ENCODE results near the gene SCML2.

DNA sequence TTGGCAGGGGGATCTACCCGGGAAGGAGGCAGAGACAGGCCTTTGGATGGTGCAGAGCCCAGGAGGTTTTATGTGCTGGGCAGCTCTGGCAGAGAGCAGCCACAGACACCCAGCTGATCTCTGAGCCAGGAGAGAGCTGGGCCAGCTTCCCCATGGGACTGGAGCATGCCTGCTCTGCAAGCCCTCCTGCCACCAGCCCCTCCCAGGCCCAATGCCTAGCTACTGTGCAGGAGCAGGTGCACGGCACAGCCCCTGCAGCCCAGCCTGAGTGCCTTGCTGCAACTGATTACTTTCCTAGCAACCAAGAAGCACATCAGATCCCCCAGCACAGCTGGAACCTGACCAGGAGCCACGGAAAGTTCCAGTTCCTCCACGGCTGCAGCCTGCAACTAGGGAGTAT lies 76.0 kb downstream of the SCML2 start:
- TF ChIP-seq, protein P1, sequence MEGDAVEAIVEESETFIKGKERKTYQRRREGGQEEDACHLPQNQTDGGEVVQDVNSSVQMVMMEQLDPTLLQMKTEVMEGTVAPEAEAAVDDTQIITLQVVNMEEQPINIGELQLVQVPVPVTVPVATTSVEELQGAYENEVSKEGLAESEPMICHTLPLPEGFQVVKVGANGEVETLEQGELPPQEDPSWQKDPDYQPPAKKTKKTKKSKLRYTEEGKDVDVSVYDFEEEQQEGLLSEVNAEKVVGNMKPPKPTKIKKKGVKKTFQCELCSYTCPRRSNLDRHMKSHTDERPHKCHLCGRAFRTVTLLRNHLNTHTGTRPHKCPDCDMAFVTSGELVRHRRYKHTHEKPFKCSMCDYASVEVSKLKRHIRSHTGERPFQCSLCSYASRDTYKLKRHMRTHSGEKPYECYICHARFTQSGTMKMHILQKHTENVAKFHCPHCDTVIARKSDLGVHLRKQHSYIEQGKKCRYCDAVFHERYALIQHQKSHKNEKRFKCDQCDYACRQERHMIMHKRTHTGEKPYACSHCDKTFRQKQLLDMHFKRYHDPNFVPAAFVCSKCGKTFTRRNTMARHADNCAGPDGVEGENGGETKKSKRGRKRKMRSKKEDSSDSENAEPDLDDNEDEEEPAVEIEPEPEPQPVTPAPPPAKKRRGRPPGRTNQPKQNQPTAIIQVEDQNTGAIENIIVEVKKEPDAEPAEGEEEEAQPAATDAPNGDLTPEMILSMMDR (IDR thresholded peaks at IDR 0.05): no peak
- TF ChIP-seq POLR2AphosphoS5 (IDR thresholded peaks at IDR 0.05; ENCODE audit: low read depth, low read length) (no peak), SIN3A (IDR thresholded peaks at IDR 0.05; ENCODE audit: borderline replicate concordance, insufficient read depth, low read depth, low read length) (no peak), TCF7L2 (IDR thresholded peaks at IDR 0.05; ENCODE audit: low read depth, low read length) (no peak)
- TF ChIP-seq, protein P2, sequence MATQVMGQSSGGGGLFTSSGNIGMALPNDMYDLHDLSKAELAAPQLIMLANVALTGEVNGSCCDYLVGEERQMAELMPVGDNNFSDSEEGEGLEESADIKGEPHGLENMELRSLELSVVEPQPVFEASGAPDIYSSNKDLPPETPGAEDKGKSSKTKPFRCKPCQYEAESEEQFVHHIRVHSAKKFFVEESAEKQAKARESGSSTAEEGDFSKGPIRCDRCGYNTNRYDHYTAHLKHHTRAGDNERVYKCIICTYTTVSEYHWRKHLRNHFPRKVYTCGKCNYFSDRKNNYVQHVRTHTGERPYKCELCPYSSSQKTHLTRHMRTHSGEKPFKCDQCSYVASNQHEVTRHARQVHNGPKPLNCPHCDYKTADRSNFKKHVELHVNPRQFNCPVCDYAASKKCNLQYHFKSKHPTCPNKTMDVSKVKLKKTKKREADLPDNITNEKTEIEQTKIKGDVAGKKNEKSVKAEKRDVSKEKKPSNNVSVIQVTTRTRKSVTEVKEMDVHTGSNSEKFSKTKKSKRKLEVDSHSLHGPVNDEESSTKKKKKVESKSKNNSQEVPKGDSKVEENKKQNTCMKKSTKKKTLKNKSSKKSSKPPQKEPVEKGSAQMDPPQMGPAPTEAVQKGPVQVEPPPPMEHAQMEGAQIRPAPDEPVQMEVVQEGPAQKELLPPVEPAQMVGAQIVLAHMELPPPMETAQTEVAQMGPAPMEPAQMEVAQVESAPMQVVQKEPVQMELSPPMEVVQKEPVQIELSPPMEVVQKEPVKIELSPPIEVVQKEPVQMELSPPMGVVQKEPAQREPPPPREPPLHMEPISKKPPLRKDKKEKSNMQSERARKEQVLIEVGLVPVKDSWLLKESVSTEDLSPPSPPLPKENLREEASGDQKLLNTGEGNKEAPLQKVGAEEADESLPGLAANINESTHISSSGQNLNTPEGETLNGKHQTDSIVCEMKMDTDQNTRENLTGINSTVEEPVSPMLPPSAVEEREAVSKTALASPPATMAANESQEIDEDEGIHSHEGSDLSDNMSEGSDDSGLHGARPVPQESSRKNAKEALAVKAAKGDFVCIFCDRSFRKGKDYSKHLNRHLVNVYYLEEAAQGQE (IDR thresholded peaks at IDR 0.05; ENCODE audit: insufficient read depth in 1 of 2, low read depth in 2 of 2, low read length in 1 of 2): no peak

Measured in Panc1 (cell line).